Cortex of kidney (tissue), 1 donor: ENCODE results near the gene HS3ST5.
"Not testable (repeated sequence)": the region's sequence is repeated elsewhere in the genome, so short reads cannot be mapped to it uniquely, and the experiment has no call there.

ENCODE experiments used
- DNase-seq: peaks from one replicate; lab custom pipeline; 2025; lab: John Stamatoyannopoulos, UW

Gene HS3ST5

DNA sequence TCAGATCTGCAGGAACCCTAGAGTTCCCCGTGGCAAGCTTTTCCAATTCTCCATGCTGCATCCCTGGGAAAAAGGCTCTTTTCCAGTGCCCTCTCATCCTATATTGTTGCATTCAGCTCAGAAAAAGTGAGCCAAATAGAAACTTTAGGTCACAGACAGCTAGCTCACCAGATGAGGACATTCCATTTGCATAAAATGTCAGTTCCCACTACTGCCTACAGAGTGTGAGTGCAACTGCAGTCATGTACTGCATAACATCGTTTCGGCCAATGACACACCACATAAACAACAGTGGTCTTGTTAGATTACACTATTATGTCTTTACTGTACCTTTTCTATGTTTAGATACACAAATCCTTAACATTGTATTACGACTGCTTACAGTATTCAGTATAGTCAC, 8.6 kb downstream of the HS3ST5 start:
- no peak for DNase-seq

DNA sequence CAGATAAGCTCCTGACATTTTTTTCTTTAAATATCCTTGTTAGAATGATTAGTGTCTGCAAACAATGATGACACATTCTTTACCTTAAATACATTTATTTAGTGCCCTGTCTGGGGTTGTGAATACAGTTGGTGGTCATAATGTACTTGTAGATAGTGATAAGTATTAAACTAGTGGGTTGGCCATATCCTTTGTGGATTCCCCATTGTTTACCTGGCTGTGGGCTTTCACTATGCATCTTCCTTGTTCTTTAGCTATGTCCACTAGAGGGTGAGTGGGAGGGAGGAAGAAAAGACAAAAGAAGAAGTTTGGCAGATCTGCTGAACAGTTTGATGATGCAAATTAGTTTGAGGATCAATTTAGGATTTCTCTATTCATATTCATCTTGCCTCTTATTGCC, 15.7 kb downstream of the HS3ST5 start:
- DNase-seq: no peak

DNA sequence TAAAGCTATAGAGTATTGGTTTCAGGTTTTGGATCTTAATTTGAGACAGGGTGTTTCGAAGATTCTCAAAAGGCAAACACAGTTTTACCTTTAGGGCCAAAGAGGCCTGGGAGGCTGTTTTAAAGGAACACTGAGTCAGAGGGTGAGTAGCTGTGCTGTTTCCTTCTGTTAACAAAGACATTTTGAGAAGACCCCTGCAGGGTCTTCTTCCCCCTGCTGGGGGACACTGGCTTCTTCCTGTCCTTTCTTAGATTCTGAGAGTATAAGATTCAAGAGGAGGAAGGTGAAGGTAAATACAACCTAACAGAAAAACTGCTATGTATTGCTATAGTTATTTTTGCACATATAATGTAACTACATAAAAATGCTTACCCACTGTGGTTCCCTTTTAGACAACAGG, 19.0 kb downstream of the HS3ST5 start:
- DNase-seq: no peak

DNA sequence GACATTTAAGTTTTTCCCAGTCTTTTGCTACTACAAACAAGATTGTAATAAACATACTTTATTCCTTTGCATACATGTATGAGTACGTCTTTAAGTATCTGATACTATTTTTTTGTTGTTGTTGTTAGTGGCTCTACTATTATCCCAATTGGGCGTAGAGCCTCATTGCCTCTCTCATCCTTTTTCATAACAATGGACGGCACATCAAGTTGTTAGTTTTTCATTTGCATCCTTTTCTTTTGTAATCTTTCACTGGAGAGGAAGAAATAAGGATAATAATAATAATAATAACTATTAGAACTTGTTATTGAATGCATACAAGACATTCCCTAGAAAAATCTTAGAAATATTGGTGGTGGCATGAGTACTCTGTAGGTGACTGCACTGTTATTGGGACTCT, 23.1 kb downstream of the HS3ST5 start:
- DNase-seq: no peak

DNA sequence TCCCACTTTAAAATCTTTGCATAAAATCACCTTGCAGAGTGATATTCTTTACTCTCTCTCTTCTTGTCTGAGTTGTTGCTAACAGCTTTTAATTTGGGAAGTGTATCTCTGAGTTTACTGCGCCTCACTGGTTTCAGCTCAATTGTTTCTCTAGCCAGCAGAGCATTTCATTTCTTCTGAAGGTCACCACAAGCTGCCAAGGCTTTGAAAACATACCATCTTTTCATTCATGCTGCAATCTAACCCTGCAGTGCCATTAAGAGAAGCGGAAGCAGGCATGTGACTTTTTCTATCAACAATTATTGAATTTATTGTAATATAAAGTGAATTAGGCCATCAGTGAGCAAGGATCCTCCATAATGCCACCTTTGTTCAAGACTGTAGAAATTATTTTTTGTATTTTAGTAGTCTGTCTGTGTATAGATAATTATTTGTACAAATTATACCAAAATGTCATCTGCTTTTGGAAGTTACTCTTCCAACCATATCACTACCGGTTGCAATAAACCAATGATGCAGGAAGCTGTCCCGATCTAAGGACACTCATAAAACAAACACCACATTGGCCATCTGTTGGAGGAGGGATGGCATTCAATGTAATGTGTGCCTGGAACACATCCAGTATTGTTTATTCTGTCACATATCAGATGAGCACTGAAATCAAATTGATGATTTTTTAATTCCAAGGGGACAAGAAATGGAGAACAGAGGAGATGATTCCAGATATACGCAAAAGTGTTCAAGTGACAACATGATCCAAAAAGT, 26.8 kb downstream of the HS3ST5 start:
- no peak for DNase-seq

DNA sequence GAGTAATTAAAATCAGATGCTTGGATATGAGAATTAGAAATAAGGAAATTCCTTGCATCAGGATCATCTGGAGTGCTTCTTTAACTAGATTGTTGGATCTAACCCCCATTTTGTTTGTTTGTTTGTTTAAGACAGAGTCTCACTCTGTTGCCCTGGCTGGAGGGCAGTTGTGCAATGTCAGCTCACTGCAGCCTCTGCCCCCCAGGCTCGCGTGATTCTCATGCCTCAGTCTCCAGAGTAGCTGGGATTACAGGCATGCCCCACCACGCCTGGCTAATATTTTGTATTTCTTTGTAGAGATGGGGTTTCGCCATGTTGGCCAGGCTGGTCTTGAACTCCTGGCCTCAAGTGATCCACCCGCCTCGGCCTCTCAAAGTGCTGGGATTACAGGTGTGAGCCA, 29.0 kb downstream of the HS3ST5 start:
- not testable (repeated sequence) for DNase-seq

DNA sequence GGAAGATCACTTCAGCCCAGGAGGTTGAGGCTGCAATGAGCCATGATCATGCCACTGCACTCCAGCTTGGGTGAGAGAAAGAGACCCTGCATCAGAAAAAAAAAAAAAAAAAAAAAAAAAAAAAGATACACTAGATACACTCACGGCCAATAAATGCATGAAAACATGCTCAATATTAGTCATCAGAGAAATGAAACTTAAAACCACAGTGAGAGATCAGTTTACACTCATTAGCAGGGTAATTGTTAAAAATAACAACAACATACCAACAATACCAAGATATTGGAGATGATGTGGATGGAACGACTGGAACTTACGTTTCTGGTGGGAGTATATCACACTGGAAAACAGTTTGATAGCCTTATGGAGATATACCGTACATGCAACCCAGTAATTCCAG, 29.9 kb downstream of the HS3ST5 start:
- DNase-seq: no peak

DNA sequence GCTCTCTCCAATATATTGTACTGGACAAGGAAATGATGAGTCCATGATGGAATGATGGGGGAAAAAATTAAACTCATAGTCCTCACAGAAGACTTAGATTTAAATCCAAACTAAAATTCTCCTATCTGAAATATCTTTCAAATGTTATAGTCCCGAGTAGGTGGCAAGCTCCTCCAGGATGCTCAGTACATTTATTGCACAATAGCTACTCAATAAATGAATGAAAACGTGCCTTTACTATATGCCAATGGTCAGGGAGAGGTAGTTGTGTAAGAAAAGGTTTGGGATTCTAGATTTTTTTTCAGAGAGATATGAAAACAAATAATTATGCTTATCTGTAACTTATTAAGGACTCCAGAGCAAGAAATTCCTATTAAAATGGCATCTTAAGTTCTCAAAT, 32.8 kb downstream of the HS3ST5 start:
- no peak for DNase-seq

DNA sequence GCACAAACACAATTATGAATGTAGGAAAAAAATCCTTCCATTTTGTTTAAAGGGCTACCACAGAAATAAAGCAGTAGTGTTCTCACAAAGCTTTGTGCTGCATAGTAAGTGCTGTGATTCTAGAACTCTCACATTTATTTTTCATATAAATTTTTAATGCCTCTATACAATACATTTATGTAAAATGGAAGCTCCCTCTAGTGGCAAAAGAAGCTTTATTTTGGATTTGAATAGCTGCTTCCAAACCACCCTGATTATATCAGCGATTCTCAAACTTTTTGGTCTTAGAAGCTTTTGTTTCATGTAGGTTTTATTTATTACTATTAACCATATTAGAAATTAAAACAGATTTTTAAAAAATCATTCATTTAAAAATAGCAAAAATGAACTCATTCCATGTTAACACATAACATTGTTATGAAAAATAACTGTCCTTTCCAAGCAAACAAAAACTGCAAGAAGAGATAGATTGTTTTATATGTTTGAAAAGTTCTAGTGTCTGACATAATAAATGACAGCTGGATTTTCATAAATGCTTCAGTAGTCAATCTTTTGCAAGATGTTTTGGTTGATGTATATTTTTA, 38.4 kb downstream of the HS3ST5 start:
- DNase-seq: no peak

DNA sequence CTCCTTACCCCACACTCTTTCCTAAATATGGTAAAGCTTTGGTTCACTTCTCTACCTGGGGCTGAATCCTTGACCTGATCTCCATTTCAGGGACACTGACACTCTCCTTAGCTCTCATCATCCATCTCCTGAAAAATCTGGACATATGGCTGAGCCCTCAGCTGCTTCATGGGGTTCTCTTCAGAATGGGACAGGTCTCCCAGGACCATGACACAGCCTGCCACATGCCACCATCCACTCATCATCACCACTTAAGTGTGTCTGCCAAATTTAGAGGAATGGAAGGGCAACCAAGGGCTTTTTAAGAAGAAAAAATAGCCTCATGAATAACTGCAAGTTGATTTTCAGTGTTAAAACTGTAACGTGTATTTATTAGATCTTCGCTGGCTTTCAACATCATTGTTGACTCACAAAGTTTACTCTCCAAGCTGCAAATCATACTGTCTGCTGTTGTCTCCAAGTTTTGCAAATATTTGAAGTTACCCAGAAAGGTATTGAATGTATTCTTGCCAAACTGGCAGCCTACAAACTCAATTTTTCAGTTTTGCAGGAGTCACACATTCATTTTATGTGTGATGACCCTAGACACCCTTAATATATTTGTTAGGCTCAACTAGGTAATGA, 41.1 kb downstream of the HS3ST5 start:
- no peak for DNase-seq

DNA sequence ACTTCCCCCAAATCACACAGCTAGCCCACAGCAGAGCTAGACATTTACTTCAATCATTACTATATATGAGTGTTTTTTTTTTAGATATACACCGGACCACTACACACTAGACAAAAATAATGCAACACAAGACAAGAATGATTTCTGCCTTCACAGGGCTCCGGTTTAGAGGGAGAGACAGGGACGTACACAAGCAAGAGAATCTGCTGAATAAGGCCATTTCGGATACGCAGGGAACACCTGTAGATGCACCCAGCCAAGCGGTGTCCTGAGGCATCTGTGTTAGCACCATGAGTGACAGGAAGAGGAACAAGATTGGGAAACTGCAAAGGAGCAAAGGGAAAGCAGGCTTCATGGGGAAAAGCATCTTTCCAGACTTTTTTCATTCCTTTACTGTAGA, 45.7 kb downstream of the HS3ST5 start:
- no peak for DNase-seq

DNA sequence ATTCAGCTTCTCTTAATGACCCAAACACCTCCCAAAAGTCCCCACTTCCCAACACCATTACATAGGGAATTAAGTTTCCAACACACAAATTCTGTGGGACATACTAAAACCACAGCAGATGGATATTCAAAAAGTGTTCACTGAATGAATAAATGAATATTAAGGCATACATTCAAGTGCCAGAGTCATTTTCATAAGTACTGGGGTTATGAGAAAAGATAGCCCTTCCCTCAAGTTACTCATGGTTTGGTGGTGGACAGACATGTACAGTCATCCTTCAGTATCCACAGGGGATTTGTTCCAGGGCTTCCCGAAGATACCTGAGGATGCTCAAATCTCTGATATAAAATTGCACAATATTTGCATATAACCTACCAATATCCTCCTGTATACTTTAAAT, 50.4 kb downstream of the HS3ST5 start:
- no peak for DNase-seq

DNA sequence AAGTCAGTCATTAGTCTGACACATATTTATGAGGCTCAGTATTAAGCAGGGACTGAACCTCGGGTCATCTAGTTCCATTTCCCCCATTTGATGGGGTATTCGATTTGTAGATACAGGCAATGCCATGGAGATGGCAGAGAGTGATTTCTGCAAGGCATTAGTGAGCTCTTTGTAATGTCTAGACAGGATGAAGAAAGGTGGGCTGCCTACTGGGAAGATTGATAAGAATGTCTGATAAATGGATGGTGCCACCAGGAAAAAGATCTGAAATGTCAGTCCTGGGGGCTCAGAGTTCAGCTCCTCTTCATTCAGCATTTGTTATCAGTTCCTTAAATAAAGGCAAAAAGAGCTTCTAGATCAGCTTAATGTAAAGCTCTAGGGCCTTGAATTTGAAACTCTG, 51.4 kb downstream of the HS3ST5 start:
- no peak for DNase-seq

DNA sequence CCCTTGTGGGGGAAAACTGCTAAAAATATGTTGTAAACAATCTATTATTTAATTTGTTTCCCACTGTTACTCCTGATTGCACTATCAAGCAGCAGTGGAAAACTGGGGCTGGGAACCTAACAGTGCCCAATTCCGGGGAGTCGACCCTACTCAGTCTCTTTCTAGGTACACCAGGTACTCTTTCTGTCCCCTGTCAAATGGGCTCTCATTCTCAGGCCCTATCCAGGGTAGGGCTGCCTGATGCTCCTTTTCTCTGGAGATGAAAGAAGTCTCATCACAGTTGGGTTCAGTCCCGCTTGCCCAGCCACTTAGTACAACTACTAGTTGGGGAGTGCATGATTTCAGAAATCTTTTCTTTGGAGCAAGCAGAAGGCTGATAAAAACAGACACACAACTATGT, 52.0 kb downstream of the HS3ST5 start:
- no peak for DNase-seq

DNA sequence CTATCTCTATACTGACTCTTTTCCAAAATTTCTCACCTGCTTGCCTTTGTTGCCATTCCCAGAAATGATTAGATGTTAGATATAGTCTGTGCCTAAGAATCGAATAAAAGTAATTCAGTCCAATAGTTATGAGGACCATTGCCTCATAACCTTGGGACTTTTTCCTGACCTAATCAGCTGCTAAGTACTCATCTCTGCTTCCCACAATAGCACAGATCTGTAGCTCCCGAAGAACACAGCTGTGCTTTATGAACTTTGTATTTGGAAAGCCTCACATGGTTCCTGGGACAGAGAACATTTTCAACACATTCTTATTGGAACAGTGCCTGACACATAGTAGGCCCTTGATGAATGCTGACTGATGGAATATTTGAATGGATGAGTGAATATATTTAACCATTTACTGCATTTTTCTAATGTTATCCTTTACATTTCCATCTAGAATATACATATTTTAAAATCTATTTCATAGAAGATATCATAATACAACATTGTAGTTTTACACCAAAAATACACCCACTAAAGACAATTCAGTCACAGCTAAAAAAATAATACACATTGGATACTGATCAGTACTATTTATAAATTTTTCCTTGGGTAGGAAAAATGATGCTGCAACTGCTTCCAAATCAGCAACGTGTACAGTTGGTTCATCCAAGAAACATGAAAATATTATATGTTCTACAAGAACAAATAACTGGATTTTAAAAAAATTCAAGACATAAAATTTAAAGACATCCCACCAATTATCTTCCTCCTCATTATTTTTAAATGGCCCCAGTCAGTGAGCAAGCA, 53.9 kb downstream of the HS3ST5 start:
- DNase-seq: no peak

DNA sequence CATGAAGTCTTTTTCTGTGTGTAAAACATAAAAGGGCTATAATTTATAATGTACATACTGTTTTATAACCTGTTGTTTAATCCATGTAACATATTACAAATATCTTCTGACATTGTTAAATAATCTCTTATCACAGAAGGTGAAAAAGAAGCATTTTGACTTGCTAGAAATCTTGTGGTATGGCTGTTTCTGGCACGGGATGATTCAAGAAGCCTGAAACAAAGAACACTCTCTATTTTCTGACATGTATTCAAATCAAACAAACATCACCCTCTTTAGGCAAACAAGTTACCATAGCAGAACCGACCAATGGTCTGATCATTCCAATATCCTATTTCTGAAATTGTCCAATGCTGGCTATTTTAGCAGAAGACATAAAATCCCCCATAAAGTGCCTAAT, 55.4 kb downstream of the HS3ST5 start:
- DNase-seq: no peak

DNA sequence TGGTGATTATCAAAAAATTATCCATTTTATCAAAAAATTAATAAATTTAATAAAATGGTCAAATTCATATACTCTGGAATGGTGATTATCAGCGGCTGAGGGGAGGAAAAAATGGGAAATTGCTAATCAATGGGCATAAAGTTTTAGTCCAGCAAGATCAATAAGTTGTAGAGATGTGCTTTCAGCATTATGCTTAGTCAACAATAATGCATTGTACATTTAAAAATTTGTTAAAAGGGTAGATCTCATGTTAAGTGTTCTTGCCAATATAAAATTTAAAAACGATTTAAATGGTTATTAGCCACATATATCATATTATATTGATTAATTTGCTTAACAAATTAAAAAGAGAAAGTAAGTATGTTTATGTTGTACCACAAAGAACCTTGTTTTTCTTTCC, 56.6 kb downstream of the HS3ST5 start:
- DNase-seq: no peak

DNA sequence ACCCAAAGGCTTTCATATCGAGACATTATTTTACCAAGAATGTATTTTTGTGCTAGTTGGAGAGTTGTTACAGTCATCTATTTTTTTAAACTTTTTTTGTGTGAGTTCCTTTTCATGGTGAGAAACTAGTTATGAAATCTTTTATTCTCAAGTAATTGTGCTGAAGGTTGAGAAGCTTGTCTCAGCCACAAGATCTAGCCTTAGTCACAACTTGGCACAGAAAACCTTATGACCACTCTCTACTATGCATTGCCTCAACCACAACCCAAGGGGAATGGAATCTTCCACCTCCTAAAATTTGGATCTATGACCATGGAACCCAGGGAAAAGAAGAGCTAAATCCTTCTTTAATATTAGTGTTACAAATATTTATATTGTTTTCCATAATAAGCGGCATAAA, 58.5 kb downstream of the HS3ST5 start:
- DNase-seq: no peak

DNA sequence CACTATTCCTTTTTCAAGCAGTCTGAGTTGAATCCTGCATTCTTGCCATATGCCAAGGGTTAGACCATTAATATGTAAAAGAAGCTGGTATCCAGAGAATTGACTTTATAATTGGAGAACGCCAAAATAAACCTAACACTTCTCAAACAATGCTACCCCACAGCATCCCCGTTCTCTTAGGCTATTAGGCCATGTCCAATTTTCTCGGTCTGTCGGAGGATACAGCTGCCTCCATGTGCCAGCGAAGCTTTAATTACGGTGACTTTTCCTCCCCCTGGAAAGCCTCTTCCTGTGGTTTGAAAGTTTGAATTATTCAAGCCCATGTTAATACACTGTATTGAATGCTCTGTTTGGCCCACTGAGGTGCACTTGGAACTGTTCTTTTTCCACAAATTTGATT, 60.5 kb downstream of the HS3ST5 start:
- no peak for DNase-seq

DNA sequence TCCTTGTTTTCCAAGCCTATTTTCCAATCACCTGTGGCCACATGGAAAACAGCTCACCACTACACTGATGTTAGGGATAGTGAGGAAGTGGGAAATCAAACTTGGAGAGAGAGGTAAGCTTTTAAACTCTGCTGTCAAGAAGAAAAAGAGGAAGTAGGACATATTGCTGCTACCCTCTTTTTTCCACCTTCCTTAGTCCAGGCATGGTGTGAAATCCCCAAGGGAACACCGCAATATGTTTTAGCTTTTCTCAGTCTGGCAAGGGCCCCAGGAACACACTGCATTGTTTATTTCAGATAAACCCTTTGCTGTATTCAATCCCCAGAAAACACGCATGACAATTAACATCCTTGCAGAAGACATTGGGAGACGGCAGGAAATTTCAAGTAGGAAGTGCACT, 61.3 kb downstream of the HS3ST5 start:
- DNase-seq: no peak

DNA sequence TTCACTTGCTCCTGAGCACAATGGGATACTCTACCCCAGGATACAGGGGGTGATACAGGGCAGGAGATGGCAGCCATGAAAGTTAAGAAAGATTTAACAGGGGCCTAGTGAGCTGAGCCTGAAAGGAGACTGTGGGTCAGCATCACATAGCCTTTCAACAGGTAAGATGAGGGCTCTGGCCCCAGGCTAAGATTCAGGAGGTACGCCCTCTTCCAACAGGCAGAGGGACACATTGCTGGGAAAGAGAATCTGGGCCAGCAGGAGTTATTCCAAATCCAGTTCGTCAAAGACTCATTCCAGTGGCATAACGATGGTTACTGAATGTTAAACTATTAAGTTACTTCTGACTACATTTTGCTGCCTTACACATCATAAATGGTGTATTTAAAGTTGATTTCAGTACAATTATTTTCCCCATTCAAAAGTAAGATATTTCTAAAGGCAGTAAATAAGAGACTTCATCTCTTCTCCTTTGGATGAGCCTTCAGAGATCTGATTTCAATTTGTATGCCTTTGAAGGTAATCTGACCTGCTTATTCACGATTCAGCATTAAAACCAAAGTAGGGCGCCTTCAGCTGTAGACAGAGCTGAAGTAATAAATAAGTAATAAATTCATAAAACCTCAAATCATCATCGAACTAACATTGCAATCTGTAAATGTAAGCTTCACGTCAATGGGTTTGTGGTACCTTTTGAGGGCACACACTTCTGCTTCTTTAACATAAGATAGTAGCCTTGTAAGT, 62.4 kb downstream of the HS3ST5 start:
- DNase-seq: no peak

DNA sequence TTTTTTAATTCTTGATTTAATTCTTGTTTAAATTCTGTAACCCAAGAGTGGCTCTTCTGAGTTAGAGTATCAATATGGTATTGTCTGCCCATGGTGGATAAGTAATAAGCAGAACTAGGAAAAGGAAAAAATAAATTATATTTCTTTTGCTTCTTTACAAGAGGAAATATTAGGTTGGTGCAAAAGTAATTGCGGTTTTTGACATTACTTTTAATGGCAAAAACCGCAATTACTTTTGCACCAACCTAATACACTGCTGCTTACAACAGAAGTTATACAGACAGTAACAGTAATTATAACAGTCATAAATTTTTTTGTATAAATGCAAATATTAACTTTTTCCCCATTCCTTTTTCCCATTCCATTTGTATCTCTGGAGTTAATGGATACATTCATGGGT, 65.6 kb downstream of the HS3ST5 start:
- DNase-seq: no peak
